Measurements from ENCODE around the gene ABTB2.

The ABTB2 gene

DNA sequence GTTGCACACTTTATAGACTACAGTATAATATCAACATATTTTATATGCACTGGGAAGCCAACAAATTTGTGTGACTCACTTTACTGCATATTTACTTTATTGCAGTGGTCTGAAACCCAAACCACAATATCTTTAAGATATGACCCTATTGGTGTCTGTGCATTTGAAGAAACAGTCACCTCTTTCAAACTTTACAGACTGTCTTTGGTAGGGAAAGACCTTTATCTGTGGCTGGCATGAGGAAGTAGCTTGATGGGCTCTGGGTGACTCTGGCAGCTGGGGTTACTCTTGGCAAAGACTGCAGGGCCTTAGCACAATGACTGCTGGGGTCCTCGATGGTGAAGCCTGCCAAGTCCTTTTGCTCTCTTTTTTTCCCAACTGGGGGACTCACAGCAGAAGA, 21.3 kb upstream of the ABTB2 start:
- no peak overlapping the region for H3K14ac ChIP-seq (ENCODE audit: low read length)
- no peak overlapping the region for H3K27ac ChIP-seq (replicated peaks; ENCODE audit: low read length)
- H3K23ac ChIP-seq (ENCODE audit: low read depth, low read length, poor library complexity) = no peak overlapping the region
- no peak overlapping the region for H4K91ac ChIP-seq (ENCODE audit: low read depth, low read length, poor library complexity)
- H3K4me2 ChIP-seq (ENCODE audit: insufficient read depth, low read length, poor library complexity, severe bottlenecking) = no peak overlapping the region
- no peak for DNase-seq (ENCODE audit: low spot score)
- H2BK15ac ChIP-seq (ENCODE audit: low read length) = no peak overlapping the region
- H3K4me3 ChIP-seq (ENCODE audit: low read length in 2 of 2) = no peak overlapping the region
- H2AFZ ChIP-seq (ENCODE audit: low read length) = no peak overlapping the region
- no peak overlapping the region for H3K4ac ChIP-seq (ENCODE audit: low read length)
- H4K8ac ChIP-seq (ENCODE audit: low read depth, low read length) = no peak overlapping the region
- H3K79me1 ChIP-seq (ENCODE audit: low read depth, low read length) = no peaks in the 10 kb centered on the region
- no peak overlapping the region for H2BK120ac ChIP-seq (ENCODE audit: low read depth, low read length)
- peaks cover 6 to 7% of the 10 kb centered on the region in 2 donors for H3K9me3 ChIP-seq (replicated peaks in 1 of 2; ENCODE audit: control insufficient read depth in 2 of 2, insufficient read depth in 1 of 2, low read depth in 1 of 2, low read length in 2 of 2)
- H2BK12ac ChIP-seq (ENCODE audit: low read length) = no peak overlapping the region
- no peak overlapping the region for H2AK5ac ChIP-seq (ENCODE audit: low read depth, low read length)
- H3K18ac ChIP-seq (ENCODE audit: low read length) = no peak overlapping the region
- no peaks in the 10 kb centered on the region for H3K36me3 ChIP-seq (replicated peaks in 1 of 2; ENCODE audit: control insufficient read depth in 2 of 2, insufficient read depth in 2 of 2, low read length in 2 of 2)
- H3K9ac ChIP-seq (ENCODE audit: low read depth, low read length, poor library complexity) = no peak overlapping the region
- no CpG with 5 or more reads among the region's 1 CpG for WGBS, 2 donors (ENCODE audit: extremely low coverage in 2 of 2, insufficient read length in 2 of 2, insufficient replicate concordance in 1 of 2)
- no peak overlapping the region for H2BK5ac ChIP-seq (ENCODE audit: low read length)
- no peaks in the 10 kb centered on the region for H3K4me1 ChIP-seq (ENCODE audit: control insufficient read depth in 2 of 2, insufficient read depth in 1 of 2, low read depth in 1 of 2, low read length in 2 of 2)
- H3K27me3 ChIP-seq (ENCODE audit: control insufficient read depth in 3 of 3, insufficient read depth in 3 of 3, low read depth in 1 of 3, low read length in 3 of 3) = no peaks in the 10 kb centered on the region

DNA sequence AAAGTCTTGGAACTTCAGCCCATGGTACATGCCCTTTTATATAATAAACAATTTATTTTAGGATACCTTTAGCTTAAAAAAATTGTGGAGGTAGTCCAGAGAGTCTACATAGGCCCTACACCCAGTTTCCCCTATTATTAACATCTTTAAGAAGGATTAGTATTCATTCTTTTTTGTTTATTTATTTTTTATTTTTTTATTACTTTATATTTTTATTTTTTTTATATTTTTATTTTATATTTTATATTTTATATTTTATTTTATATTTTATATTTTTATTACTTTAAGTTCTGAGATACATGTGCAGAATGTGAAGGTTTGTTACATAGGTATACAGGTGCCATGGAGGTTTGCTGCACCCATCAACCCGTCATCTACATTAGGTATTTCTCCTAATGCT, 15.9 kb upstream of the ABTB2 start:
- no peak overlapping the region for H3K9ac ChIP-seq (ENCODE audit: low read depth, low read length, poor library complexity)
- no peak overlapping the region for H4K8ac ChIP-seq (ENCODE audit: low read depth, low read length)
- no peak overlapping the region for H4K91ac ChIP-seq (ENCODE audit: low read depth, low read length, poor library complexity)
- no peak overlapping the region for H2AK5ac ChIP-seq (ENCODE audit: low read depth, low read length)
- peaks cover 0 to 6% of the 10 kb centered on the region in 2 donors for H3K4me1 ChIP-seq (ENCODE audit: control insufficient read depth in 2 of 2, insufficient read depth in 1 of 2, low read depth in 1 of 2, low read length in 2 of 2)
- DNase-seq (ENCODE audit: low spot score) = no peak
- no peak overlapping the region for H3K4ac ChIP-seq (ENCODE audit: low read length)
- no peak overlapping the region for H2BK12ac ChIP-seq (ENCODE audit: low read length)
- no peak overlapping the region for H3K27ac ChIP-seq (replicated peaks; ENCODE audit: low read length)
- no peak overlapping the region for H3K23ac ChIP-seq (ENCODE audit: low read depth, low read length, poor library complexity)
- H3K4me3 ChIP-seq (ENCODE audit: low read length in 2 of 2) = no peak overlapping the region
- H3K79me1 ChIP-seq (ENCODE audit: low read depth, low read length) = no peaks in the 10 kb centered on the region
- H3K27me3 ChIP-seq (ENCODE audit: control insufficient read depth in 3 of 3, insufficient read depth in 3 of 3, low read depth in 1 of 3, low read length in 3 of 3) = no peaks in the 10 kb centered on the region
- no peak overlapping the region for H2AFZ ChIP-seq (ENCODE audit: low read length)
- no peak overlapping the region for H3K14ac ChIP-seq (ENCODE audit: low read length)
- no peak overlapping the region for H2BK120ac ChIP-seq (ENCODE audit: low read depth, low read length)
- H3K4me2 ChIP-seq (ENCODE audit: insufficient read depth, low read length, poor library complexity, severe bottlenecking) = no peak overlapping the region
- H2BK5ac ChIP-seq (ENCODE audit: low read length) = no peak overlapping the region
- no CpG with 5 or more reads among the region's 1 CpG for WGBS, 2 donors (ENCODE audit: extremely low coverage in 2 of 2, insufficient read length in 2 of 2, insufficient replicate concordance in 1 of 2)
- H3K36me3 ChIP-seq (replicated peaks in 1 of 2; ENCODE audit: control insufficient read depth in 2 of 2, insufficient read depth in 2 of 2, low read length in 2 of 2) = no peaks in the 10 kb centered on the region
- H3K9me3 ChIP-seq (replicated peaks in 1 of 2; ENCODE audit: control insufficient read depth in 2 of 2, insufficient read depth in 1 of 2, low read depth in 1 of 2, low read length in 2 of 2) = peaks cover 3 to 7% of the 10 kb centered on the region in 2 donors
- H2BK15ac ChIP-seq (ENCODE audit: low read length) = no peak overlapping the region
- H3K18ac ChIP-seq (ENCODE audit: low read length) = no peak overlapping the region

DNA sequence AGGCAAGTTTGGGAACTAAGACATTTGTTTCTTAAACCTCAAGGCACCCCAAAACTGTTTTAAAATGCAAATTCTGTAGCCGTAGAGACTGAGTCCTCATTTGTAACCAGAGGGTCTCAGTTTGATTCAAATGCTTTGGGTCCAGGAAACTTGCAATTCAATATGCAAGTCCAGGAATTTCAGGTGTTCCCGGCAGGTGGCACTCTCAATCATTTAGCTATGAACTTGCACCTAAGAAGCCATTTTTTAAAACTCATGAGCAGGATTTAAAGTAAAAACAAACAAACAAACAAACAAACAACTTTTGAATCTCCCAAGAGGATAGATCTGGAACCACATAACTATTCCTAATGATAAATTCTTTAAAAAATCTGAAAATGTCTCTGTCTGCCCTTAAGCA, 8.7 kb upstream of the ABTB2 start:
- no peak overlapping the region for H2AK5ac ChIP-seq (ENCODE audit: low read depth, low read length)
- H3K23ac ChIP-seq (ENCODE audit: low read depth, low read length, poor library complexity) = no peak overlapping the region
- H3K18ac ChIP-seq (ENCODE audit: low read length) = no peak overlapping the region
- H3K4ac ChIP-seq (ENCODE audit: low read length) = no peak overlapping the region
- no peak overlapping the region for H2BK120ac ChIP-seq (ENCODE audit: low read depth, low read length)
- no peak overlapping the region for H3K27ac ChIP-seq (replicated peaks; ENCODE audit: low read length)
- no CpG with 5 or more reads among the region's 2 CpGs for WGBS, 2 donors (ENCODE audit: extremely low coverage in 2 of 2, insufficient read length in 2 of 2, insufficient replicate concordance in 1 of 2)
- H3K9ac ChIP-seq (ENCODE audit: low read depth, low read length, poor library complexity) = no peak overlapping the region
- H3K4me2 ChIP-seq (ENCODE audit: insufficient read depth, low read length, poor library complexity, severe bottlenecking) = no peak overlapping the region
- H3K79me1 ChIP-seq (ENCODE audit: low read depth, low read length) = no peaks in the 10 kb centered on the region
- H3K27me3 ChIP-seq (ENCODE audit: control insufficient read depth in 3 of 3, insufficient read depth in 3 of 3, low read depth in 1 of 3, low read length in 3 of 3) = no peaks in the 10 kb centered on the region
- H2AFZ ChIP-seq (ENCODE audit: low read length) = no peak overlapping the region
- no peak overlapping the region for H2BK15ac ChIP-seq (ENCODE audit: low read length)
- DNase-seq (ENCODE audit: low spot score) = no peak
- no peak overlapping the region for H4K8ac ChIP-seq (ENCODE audit: low read depth, low read length)
- H3K4me1 ChIP-seq (ENCODE audit: control insufficient read depth in 2 of 2, insufficient read depth in 1 of 2, low read depth in 1 of 2, low read length in 2 of 2) = peaks cover 0 to 4% of the 10 kb centered on the region in 2 donors
- no peak overlapping the region for H2BK5ac ChIP-seq (ENCODE audit: low read length)
- no peak overlapping the region for H2BK12ac ChIP-seq (ENCODE audit: low read length)
- no peak overlapping the region for H3K14ac ChIP-seq (ENCODE audit: low read length)
- no peak overlapping the region for H3K4me3 ChIP-seq (ENCODE audit: low read length in 2 of 2)
- H3K9me3 ChIP-seq (replicated peaks in 1 of 2; ENCODE audit: control insufficient read depth in 2 of 2, insufficient read depth in 1 of 2, low read depth in 1 of 2, low read length in 2 of 2) = no peaks in the 10 kb centered on the region
- no peaks in the 10 kb centered on the region for H3K36me3 ChIP-seq (replicated peaks in 1 of 2; ENCODE audit: control insufficient read depth in 2 of 2, insufficient read depth in 2 of 2, low read length in 2 of 2)
- no peak overlapping the region for H4K91ac ChIP-seq (ENCODE audit: low read depth, low read length, poor library complexity)

DNA sequence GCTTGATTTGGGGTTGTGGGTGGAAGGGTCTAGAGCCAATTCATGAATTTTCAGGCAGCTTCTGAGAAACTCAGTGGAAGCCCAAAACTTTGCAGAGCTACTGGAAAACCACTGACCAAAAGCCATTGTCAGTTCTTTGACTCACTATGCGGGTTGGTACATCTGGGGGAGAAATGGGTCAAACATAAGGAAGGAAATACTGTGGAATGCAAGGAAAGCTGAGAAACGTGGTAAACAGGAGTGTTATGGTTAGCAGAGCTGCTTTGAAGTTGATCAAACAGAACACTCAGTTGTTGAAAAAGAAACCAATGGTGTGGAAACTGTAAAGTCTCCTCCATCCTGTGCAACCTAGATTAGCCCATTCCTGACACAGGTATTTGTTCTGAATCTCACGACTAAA, 6.3 kb upstream of the ABTB2 start:
- H3K18ac ChIP-seq (ENCODE audit: low read length) = no peak overlapping the region
- H3K27me3 ChIP-seq (ENCODE audit: control insufficient read depth in 3 of 3, insufficient read depth in 3 of 3, low read depth in 1 of 3, low read length in 3 of 3) = peaks cover 0 to 3% (median 0%) of the 10 kb centered on the region in 3 experiments
- DNase-seq (ENCODE audit: low spot score) = no peak
- no peak overlapping the region for H2BK120ac ChIP-seq (ENCODE audit: low read depth, low read length)
- WGBS, 2 donors (ENCODE audit: extremely low coverage in 2 of 2, insufficient read length in 2 of 2, insufficient replicate concordance in 1 of 2) = no CpG with 5 or more reads among the region's 3 CpGs
- no peak overlapping the region for H2AK5ac ChIP-seq (ENCODE audit: low read depth, low read length)
- no peaks in the 10 kb centered on the region for H3K36me3 ChIP-seq (replicated peaks in 1 of 2; ENCODE audit: control insufficient read depth in 2 of 2, insufficient read depth in 2 of 2, low read length in 2 of 2)
- H4K8ac ChIP-seq (ENCODE audit: low read depth, low read length) = no peak overlapping the region
- H3K4me2 ChIP-seq (ENCODE audit: insufficient read depth, low read length, poor library complexity, severe bottlenecking) = no peak overlapping the region
- H2BK15ac ChIP-seq (ENCODE audit: low read length) = no peak overlapping the region
- H2AFZ ChIP-seq (ENCODE audit: low read length) = no peak overlapping the region
- H2BK12ac ChIP-seq (ENCODE audit: low read length) = no peak overlapping the region
- H3K9me3 ChIP-seq (replicated peaks in 1 of 2; ENCODE audit: control insufficient read depth in 2 of 2, insufficient read depth in 1 of 2, low read depth in 1 of 2, low read length in 2 of 2) = no peaks in the 10 kb centered on the region
- H3K4ac ChIP-seq (ENCODE audit: low read length) = no peak overlapping the region
- no peak overlapping the region for H3K4me3 ChIP-seq (ENCODE audit: low read length in 2 of 2)
- no peak overlapping the region for H2BK5ac ChIP-seq (ENCODE audit: low read length)
- H4K91ac ChIP-seq (ENCODE audit: low read depth, low read length, poor library complexity) = no peak overlapping the region
- no peak overlapping the region for H3K27ac ChIP-seq (replicated peaks; ENCODE audit: low read length)
- no peak overlapping the region for H3K14ac ChIP-seq (ENCODE audit: low read length)
- no peak overlapping the region for H3K9ac ChIP-seq (ENCODE audit: low read depth, low read length, poor library complexity)
- H3K4me1 ChIP-seq (ENCODE audit: control insufficient read depth in 2 of 2, insufficient read depth in 1 of 2, low read depth in 1 of 2, low read length in 2 of 2) = no peaks in the 10 kb centered on the region
- H3K79me1 ChIP-seq (ENCODE audit: low read depth, low read length) = no peaks in the 10 kb centered on the region
- no peak overlapping the region for H3K23ac ChIP-seq (ENCODE audit: low read depth, low read length, poor library complexity)
